Keratinocyte (primary cell): ENCODE results near the gene DNAH8. TPM values are rescaled to one million over a fixed set of nuclear protein-coding genes. Genes with fewer than 3 reads are reported as not detected.

Experiments
- DNase-seq: peaks from one replicate; pipeline ENCODE4 v3.0.0-alpha.2; 2011; ENCODE audit warnings: low read depth, missing footprints, low spot score
- FAIRE-seq: peaks from 2 replicates; lab custom pipeline; 2011; peaks lifted over from hg19 to GRCh38; lab: Jason Lieb, UNC
- H2AFZ ChIP-seq: 2 replicates; pipeline ENCODE4 v1.6.0; 2012; ENCODE audit warnings: low read length, control low read depth, inconsistent platforms; ENCODE audit not compliant: control insufficient read depth
- H3K27ac ChIP-seq: 2 replicates; pipeline ENCODE4 v1.5.1; 2011; ENCODE audit warnings: low read length; ENCODE audit not compliant: control insufficient read depth, insufficient read depth
- H3K27me3 ChIP-seq: 3 replicates; pipeline ENCODE4 v1.6.0; 2011; ENCODE audit warnings: low read length; ENCODE audit not compliant: control insufficient read depth, insufficient read depth; ENCODE audit errors: extremely low read depth
- H3K36me3 ChIP-seq, 2 experiments: 2 replicates in 1 of 2; 3 replicates in 1 of 2; pipeline ENCODE4 v1.5.1; 2011; ENCODE audit warnings: low read length in 2 of 2, mild to moderate bottlenecking in 1 of 2; ENCODE audit not compliant: control insufficient read depth in 2 of 2, insufficient read depth in 2 of 2; ENCODE audit errors: extremely low read depth in 1 of 2
- H3K4me1 ChIP-seq: 3 replicates; pipeline ENCODE4 v1.5.1; 2011; ENCODE audit warnings: low read length; ENCODE audit not compliant: control insufficient read depth, insufficient read depth; ENCODE audit errors: extremely low read depth
- H3K4me2 ChIP-seq: 3 replicates; pipeline ENCODE4 v1.6.0; 2011; ENCODE audit warnings: low read depth, low read length; ENCODE audit not compliant: control insufficient read depth, insufficient read depth; ENCODE audit errors: extremely low read depth
- H3K4me3 ChIP-seq, 3 experiments: fragments of 200-600 bp in 1 of 3; sonication (generic) in 1 of 3; 2 replicates in 2 of 3; 3 replicates in 1 of 3; pipeline ENCODE4 v1.5.1; 2011 to 2016; ENCODE audit warnings: low read length in 3 of 3, mild to moderate bottlenecking in 3 of 3, control low read depth in 2 of 3, inconsistent platforms in 1 of 3, low read depth in 1 of 3, mixed read lengths in 1 of 3, mixed run types in 1 of 3, moderate library complexity in 1 of 3; ENCODE audit not compliant: control insufficient read depth in 2 of 3, insufficient read depth in 2 of 3; ENCODE audit errors: extremely low read depth in 1 of 3
- H3K79me2 ChIP-seq: 2 replicates; pipeline ENCODE4 v1.6.0; 2012; ENCODE audit warnings: low read length; ENCODE audit not compliant: control insufficient read depth, insufficient read depth
- H3K9ac ChIP-seq: 3 replicates; pipeline ENCODE4 v1.6.0; 2011; ENCODE audit warnings: low read length; ENCODE audit not compliant: control insufficient read depth, insufficient read depth; ENCODE audit errors: extremely low read depth
- H3K9me1 ChIP-seq: 3 replicates; pipeline ENCODE4 v1.6.0; 2011; ENCODE audit warnings: low read length; ENCODE audit not compliant: control insufficient read depth, insufficient read depth; ENCODE audit errors: extremely low read depth
- H3K9me3 ChIP-seq: 2 replicates; pipeline ENCODE4 v1.5.1; 2012; ENCODE audit warnings: low read depth, low read length; ENCODE audit not compliant: control insufficient read depth
- H4K20me1 ChIP-seq: 3 replicates; pipeline ENCODE4 v1.6.0; 2011; ENCODE audit warnings: low read length; ENCODE audit not compliant: control insufficient read depth, insufficient read depth; ENCODE audit errors: extremely low read depth
- CTCF ChIP-seq, 3 experiments: IDR thresholded peaks in 1 of 3; conservative IDR thresholded peaks in 1 of 3; optimal IDR thresholded peaks in 1 of 3; 2 replicates in 2 of 3; 3 replicates in 1 of 3; pipeline versions ENCODE3 to v1.5.1; 2011; ENCODE audit warnings: low read length in 3 of 3, mild to moderate bottlenecking in 3 of 3, moderate library complexity in 2 of 3, control low read depth in 1 of 3, inconsistent platforms in 1 of 3; ENCODE audit not compliant: insufficient read depth in 2 of 3; ENCODE audit errors: extremely low read depth in 1 of 3
- EZH2 ChIP-seq: IDR thresholded peaks from one replicate; pipeline ENCODE4 v1.6.1; 2012; ENCODE audit warnings: inconsistent platforms, mild to moderate bottlenecking, low read length, moderate library complexity
- dilution Hi-C: fragments of 300-500 bp; cut with MboI; formaldehyde crosslinking; loops from one replicate; pipeline ENCODE4 v1.7.0; 2020; ENCODE audit warnings: low sequenced_read_pairs; ENCODE audit not compliant: extremely low pct_ligation_motif_present
- polyA minus RNA-seq, 3 experiments: library from RNA; depleted of rRNA, polyadenylated mRNA; stranded (reverse); fragments of >200 nt; gene quantifications; 1 replicate in 1 of 3; 2 replicates in 1 of 3; 3 replicates in 1 of 3; pipeline ENCODE4 v1.2.3, GENCODE V29; 2011
- polyA plus RNA-seq, 5 experiments: library from polyadenylated mRNA; depleted of rRNA in 3 of 5; stranded (reverse) in 3 of 5; stranded (forward) in 1 of 5; unstranded in 1 of 5; fragments of >200 nt; gene quantifications; 1 replicate in 1 of 5; 2 replicates in 3 of 5; 3 replicates in 1 of 5; pipeline versions ENCODE4 v1.2.1 to v1.2.3, GENCODE V29; 2011 to 2012; ENCODE audit warnings: missing spikeins in 2 of 5, low read depth in 1 of 5, low replicate concordance in 1 of 5

DNAH8 gene
- polyA plus RNA-seq (under 0.01 to 0.01 TPM (median 0.01 TPM) in 3 replicates), polyA minus RNA-seq (under 0.01 TPM in 1 of 3 replicates, not detected in the others)
- polyA plus RNA-seq (2011; ENCODE audit: low read depth) = not detected
- under 0.01 TPM in 2 replicates for polyA plus RNA-seq (2011; cell fraction: cytosol; rRNA removed)
- 0.03 and 0.04 TPM in 2 replicates for polyA plus RNA-seq (2011; cell fraction: nucleus; rRNA removed)
- 0.14 TPM in 1 of 2 replicates, not detected in the other for polyA plus RNA-seq (2012; ENCODE audit: low replicate concordance)
- not detected for polyA minus RNA-seq (2011; cell fraction: cytosol; rRNA and poly(A)+ RNA removed)
- under 0.01 TPM in 1 of 2 replicates, not detected in the other for polyA minus RNA-seq (2011; cell fraction: nucleus; rRNA and poly(A)+ RNA removed)

GRCh38 chr6:38715016-38715689, at the start of gene DNAH8:
Gene DNAH8 (plus strand): TSS chr6:38715311. CDS start chr6:38722810, 7,499 bp downstream.
- peaks cover 4% of the 10 kb centered on the region for H3K27me3 ChIP-seq
- H3K9me3 ChIP-seq = no peaks in the 10 kb centered on the region
- no peaks in the 10 kb centered on the region for H4K20me1 ChIP-seq
- no peaks in the 10 kb centered on the region for H3K36me3 ChIP-seq
- FAIRE-seq = no peak
- TF ChIP-seq EZH2 (no peak), CTCF (optimal IDR thresholded peaks at IDR 0.05 in 1 of 3, IDR thresholded peaks at IDR 0.05 in 1 of 3, conservative IDR thresholded peaks at IDR 0.05 in 1 of 3; ENCODE audit: extremely low read depth in 1 of 3, insufficient read depth in 2 of 3, low read length in 3 of 3) (no peak)
- DNase-seq = no peak
- H3K4me3 ChIP-seq = peak within 1 kb of the TSS; percentile 10 to 47 (median 19)
- H3K4me2 ChIP-seq = peak within 1 kb of the TSS; percentile 77
- H2AFZ ChIP-seq = peak within 1 kb of the TSS; percentile 72
- peaks cover 16% of the 10 kb centered on the region for H3K4me1 ChIP-seq
- peak within 1 kb of the TSS; percentile 20 for H3K9ac ChIP-seq
- H3K27ac ChIP-seq = no peak within 1 kb of the TSS
- no peaks in the 10 kb centered on the region for H3K9me1 ChIP-seq
- dilution Hi-C loops = no loop called here
- no peaks in the 10 kb centered on the region for H3K79me2 ChIP-seq

- H3K36me3 ChIP-seq = peaks cover 3 to 15% of the 10 kb centered on the region in 2 experiments
- no peak overlapping the region for H3K4me3 ChIP-seq
- no peaks in the 10 kb centered on the region for H4K20me1 ChIP-seq
- TF ChIP-seq CTCF (optimal IDR thresholded peaks at IDR 0.05 in 1 of 3, IDR thresholded peaks at IDR 0.05 in 1 of 3, conservative IDR thresholded peaks at IDR 0.05 in 1 of 3; ENCODE audit: extremely low read depth in 1 of 3, insufficient read depth in 2 of 3, low read length in 3 of 3) (peak; percentile 58 to 69 (median 69)), EZH2 (no peak)
- H3K9me1 ChIP-seq = no peaks in the 10 kb centered on the region
- peak; percentile 95 for FAIRE-seq
- no peaks in the 10 kb centered on the region for H3K79me2 ChIP-seq
- no peaks in the 10 kb centered on the region for H3K27me3 ChIP-seq
- no peak overlapping the region for H2AFZ ChIP-seq
- no peaks in the 10 kb centered on the region for H3K4me1 ChIP-seq
- dilution Hi-C loops = no loop called here
- H3K9ac ChIP-seq = no peak overlapping the region
- H3K9me3 ChIP-seq = no peaks in the 10 kb centered on the region
- H3K4me2 ChIP-seq = no peak overlapping the region
- H3K27ac ChIP-seq = no peak overlapping the region
- DNase-seq = no peak
Measured at GRCh38 chr6:38671885-38672467, 43.1 kb upstream of the DNAH8 start.
